Esophagus muscularis mucosa (tissue), 4 donors: ENCODE results near the gene NRXN3.

Experiments used
- EP300 ChIP-seq: sonication (generic); formaldehyde crosslinking; IDR thresholded peaks from one replicate; pipeline ENCODE4 v1.6.1; 2017; ENCODE audit warnings: antibody characterized with exemption
- POLR2A ChIP-seq: fragments of 450-650 bp; IDR thresholded peaks from one replicate; pipeline ENCODE4 v1.6.1; 2017; ENCODE audit warnings: antibody characterized with exemption, moderate library complexity, mild to moderate bottlenecking, low read depth
- TF ChIP-seq, protein P1 (sequence below), 3 experiments: fragments of 200-600 bp in 2 of 3; fragments of 450-650 bp in 1 of 3; sonication (generic) in 2 of 3; IDR thresholded peaks; one replicate each; pipeline ENCODE4 v1.5.1; 2017 to 2019; ENCODE audit warnings: antibody characterized with exemption in 3 of 3, mild to moderate bottlenecking in 2 of 3, moderate library complexity in 1 of 3

DNA sequence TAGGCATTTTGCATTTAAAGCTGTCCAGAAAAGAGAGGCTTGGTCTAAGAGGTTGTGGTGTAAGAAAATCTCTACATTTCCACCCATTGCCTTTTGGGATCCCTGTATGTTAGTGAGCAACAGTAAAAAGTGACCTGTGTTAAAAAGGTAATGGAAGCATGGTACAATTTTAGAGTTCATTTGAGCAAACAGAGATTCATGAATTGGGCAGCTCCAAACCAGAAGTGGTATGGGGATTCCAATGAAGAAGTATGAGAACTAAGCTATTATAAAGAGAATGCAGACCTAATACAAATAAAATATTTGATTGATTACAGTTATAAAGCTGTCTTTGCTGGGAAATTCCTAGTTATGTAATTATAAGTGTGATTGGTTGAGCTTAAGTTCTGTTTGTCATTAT, 1134.1 kb downstream of the NRXN3 start:
- TF ChIP-seq POLR2A (no peak), EP300 (no peak)
- TF ChIP-seq, protein P1, sequence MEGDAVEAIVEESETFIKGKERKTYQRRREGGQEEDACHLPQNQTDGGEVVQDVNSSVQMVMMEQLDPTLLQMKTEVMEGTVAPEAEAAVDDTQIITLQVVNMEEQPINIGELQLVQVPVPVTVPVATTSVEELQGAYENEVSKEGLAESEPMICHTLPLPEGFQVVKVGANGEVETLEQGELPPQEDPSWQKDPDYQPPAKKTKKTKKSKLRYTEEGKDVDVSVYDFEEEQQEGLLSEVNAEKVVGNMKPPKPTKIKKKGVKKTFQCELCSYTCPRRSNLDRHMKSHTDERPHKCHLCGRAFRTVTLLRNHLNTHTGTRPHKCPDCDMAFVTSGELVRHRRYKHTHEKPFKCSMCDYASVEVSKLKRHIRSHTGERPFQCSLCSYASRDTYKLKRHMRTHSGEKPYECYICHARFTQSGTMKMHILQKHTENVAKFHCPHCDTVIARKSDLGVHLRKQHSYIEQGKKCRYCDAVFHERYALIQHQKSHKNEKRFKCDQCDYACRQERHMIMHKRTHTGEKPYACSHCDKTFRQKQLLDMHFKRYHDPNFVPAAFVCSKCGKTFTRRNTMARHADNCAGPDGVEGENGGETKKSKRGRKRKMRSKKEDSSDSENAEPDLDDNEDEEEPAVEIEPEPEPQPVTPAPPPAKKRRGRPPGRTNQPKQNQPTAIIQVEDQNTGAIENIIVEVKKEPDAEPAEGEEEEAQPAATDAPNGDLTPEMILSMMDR (IDR thresholded peaks at IDR 0.05), result no peak
